HG03196 (cell line): ENCODE data around the gene OSCP1.

Source experiments
- ATAC-seq: cut with Tn5 transposase; IDR thresholded peaks from one replicate; pipeline ENCODE4 v1.9.1; 2021; ENCODE audit not compliant: unreplicated experiment

OSCP1 gene

DNA sequence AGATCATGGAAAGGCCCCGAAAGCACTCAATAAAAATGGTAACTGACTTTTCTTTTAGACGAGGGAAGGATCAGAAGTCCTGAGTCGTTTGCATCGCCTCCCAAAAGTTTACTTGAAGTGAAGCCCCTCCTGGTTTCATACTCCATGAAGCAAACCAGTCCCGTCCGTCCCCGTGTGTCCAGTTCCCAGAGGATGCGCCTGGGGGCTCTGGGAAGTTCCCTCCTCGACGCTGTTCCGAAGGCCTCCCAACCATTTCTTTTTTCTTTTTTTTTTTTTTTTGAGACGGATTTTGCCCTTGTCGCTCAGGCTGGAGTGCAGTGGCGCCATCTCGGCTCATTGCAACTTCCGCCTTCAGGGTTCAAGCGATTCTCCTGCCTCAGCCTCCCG, 661 bp upstream of the OSCP1 start:
- ATAC-seq, result no peak

DNA sequence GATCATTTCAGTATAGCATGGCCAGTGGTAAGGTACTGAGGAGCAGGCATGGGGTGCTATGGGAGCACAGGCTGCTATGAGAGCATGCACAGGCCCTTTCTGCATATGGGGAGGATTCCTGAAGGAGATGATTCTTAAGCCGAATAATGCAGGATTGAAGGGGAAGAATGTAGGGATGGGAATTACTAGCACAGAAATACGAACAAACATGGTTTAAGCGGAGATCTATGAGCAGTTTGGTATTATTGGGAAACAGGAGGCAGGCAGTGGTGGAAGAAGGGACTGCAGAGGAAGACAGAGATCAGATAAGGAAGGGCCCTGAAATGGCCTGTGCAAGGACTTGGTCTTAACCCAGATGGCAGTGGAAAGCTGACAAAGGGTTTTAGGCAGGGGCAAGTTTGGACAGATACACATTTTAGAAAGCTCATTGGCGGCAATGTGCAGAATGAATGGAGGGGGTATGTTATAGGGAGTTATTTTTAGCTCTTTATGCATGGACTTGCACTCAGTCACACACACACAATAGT, 1.7 kb downstream of the OSCP1 start:
- ATAC-seq, result no peak

DNA sequence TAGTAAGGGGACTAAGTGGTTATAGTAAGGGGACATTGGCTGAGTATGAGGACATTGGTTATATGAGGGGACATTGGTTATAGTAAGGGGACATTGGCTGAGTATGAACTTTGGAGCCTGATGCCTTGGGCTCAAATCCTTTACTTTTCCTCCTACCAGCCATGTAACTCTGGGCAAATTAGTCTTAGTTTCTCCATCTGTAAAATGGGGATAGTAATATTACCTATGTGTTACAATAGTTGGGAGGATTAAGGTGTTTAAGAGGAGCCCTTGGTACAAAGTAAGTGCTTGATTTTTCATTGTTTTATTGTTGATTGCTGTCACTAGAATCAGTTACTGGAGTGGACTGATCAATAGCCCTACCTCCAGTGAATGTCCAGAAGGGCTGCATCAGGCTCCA, 2.8 kb downstream of the OSCP1 start:
- no peak for ATAC-seq

DNA sequence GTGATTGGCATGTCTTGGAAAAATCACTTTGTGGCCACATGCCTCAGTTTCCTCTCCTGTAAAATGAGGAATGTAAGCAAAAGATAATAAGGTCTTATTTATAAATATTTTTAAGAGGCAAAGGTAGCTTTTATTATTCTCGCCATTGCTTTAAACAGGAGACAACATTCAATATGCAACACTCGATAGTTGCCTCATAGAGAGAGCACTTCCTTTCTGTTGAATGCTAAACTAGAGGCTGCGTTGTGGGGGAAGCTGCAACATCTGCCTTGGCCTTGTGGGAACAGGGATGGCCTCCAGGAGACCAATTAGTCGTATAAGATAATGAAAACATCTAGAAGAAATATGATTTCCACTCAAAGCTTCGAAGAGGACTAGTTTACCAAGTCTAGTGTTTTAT, 3.5 kb downstream of the OSCP1 start:
- no peak for ATAC-seq

DNA sequence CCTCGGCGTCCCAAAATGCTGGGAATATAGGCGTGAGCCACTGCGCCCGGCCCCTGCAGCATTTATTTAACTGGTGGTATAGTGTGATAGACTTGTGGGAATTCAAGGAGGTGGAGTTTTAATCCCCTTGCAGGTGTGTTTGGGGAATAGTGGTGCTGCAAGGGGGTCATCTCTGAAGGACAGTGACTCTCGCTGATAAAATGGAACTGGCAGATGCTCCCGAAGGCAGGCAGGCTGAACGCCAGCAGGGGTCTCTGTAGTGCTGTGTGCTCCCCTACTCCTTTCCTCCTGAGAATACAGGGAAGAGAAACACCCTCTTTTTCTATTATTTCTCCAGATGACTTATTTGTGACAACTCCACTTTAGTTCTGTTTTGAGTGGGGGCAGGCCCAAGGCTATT, 4.0 kb downstream of the OSCP1 start:
- ATAC-seq, result no peak

DNA sequence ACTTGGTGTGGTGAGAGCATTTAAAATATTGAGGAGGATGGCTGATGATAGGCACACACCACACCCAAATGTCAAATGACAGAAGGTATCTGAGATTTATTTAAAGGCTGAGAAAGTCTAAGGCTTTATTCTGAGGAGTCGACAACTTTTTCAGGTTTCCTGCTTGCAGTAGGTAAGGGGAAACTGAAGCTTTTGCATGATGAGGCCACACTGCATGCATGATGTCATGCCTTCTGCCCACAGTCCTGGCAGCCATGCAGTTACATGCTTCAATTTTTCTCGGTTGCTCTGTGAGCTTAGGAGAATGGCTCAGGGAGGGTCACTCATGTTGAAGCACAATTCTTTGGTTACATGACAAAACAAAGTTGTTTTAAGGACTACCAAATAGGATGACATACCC, 7.0 kb downstream of the OSCP1 start:
- no peak for ATAC-seq

DNA sequence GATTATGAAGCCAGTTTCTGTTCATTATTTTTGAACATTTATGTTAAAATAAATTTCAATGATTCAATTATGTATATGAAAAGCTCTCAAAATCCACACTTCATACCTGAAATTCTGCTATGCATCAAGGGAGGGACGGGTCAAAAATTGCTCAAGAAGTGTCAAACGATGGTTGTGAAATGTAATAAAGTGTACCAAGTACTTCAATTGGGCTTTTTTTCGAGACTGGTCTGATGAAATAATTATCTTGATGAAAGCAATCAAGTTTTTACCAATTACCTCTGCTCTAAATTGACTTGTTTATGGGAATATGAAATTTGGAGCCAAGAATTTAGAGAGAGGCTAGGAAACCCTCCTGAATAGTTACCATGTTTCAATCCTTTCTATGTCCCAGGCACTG, 7.9 kb downstream of the OSCP1 start:
- no peak for ATAC-seq

DNA sequence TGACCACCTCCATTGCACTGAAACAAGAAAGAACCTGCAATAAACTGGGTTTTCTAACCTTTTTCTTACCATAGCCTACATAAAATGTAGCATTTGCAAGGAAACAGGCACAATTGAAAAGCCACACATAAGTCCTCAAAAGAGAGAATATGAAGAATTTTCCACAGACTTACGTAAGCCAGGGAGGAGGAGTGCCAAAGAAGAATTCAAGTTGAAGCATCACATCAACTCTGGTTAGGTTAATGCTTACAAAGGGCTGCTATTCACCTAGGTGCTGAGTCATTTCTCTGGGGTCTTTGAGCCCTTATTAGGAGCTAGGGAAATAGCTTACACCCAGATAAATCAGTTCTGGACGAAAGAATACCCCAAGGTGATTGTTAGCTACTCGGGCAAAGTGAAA, 9.6 kb downstream of the OSCP1 start:
- ATAC-seq, result no peak

DNA sequence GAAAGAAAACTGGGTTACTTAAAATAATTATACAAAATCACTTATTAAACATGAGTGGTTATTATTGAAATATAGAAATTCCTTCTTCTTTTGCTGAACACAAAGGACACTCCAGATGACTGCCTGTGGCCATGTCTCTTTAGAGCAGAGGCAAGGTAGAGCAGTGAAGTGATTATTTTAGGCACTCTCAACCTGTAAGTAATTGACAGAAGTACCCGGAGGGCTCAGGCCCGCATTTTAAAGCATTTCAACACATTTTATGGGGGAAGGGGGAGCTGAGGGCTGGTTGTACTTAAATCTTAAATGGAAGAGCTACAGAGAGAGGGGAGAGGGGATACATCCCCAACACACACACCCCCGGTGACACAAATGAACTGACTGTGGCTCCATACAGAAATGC, 10.2 kb downstream of the OSCP1 start:
- ATAC-seq, result no peak

DNA sequence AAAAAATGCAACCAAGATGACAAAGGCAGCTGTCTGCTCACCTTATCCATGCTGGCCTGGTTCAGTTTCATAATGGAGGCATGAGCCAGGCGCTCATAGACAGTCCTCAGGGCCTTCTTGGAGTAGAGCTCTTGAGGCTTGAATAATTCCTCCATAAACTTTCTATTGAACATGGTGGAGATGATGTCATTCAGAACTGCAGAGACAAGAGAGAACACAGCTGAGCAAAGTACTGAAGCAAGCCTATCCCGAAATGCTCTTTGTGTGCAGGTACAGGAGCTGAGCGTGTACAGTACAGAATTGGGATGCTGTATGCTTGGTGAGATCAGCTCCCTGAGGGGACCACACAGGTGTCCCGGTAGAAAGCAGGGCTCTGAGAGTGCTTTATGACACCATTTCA, 11.5 kb downstream of the OSCP1 start:
- ATAC-seq, result no peak

DNA sequence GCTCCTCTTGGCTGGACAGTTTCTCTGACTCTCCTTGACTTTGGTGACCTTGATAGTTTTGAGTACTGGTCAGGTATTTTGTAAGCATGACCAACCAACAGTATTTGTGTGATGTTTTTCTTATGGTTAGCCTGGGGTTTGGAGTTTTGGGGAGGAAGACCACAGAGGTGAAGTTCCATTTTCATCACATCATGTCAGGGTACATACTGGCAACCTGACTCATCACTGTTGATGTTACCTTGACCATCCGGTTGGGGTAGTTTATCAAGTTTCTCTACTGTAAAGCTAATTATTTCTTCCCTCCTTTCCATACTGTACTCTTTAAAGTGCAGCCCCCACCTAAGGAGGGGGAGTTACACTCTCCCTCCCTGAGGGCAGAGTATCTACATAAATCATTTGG, 13.4 kb downstream of the OSCP1 start:
- no peak for ATAC-seq

DNA sequence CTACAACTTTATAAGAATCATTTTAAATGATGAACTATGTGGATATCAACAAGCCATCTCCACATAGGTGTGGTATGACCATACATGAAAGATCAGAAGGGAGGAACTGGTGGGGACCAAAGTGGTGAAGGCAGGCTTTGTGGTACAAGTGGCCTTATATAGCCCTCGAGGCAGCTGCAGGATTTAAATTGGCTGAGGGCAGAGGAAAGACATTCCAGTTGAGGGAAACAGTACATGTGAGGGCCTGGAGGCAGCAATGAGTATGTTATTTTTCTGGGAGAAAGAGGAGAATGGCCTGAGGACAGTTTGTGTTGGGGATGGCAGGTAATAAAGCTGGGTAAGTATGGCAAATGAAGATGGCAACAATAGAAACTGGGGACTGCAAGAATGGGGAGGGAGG, 17.1 kb downstream of the OSCP1 start:
- no peak for ATAC-seq

DNA sequence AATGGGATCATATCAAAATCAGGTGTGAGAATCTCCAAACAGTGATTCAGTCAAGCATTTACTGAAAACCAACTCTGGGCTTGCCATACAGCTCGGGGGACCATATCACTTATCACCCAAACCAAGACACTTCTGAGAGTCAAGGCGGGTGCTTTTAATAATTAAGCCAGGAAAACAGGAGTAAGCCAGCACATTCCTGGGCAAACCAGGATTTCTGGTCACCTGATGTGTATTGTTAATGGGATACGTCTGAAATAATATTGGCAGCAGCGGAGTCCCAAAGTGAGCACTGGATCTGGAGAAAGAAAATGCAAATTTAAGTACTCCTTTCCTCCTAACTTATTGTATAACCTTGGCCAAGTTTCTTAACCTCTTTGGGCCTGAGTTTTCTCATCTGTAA, 17.6 kb downstream of the OSCP1 start:
- no peak for ATAC-seq

DNA sequence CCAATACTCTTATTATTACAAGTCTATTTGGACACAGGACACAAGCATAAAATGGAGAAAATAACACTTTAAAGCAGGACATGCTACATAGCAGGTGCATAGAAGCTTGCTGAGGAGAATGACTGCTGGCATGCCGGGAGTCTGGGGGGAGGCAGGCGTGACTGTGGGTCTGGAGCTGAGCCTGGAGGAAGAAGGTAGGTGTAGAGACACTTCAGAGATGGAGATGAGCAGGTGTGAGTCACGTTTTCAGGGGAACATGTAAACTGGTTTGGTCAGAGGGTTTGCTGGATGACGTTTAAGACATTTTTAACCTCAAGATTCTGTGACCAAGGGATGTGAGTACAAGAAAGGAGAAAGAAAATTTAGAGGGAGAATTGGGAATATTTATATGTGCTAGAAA, 24.5 kb downstream of the OSCP1 start:
- no peak for ATAC-seq

DNA sequence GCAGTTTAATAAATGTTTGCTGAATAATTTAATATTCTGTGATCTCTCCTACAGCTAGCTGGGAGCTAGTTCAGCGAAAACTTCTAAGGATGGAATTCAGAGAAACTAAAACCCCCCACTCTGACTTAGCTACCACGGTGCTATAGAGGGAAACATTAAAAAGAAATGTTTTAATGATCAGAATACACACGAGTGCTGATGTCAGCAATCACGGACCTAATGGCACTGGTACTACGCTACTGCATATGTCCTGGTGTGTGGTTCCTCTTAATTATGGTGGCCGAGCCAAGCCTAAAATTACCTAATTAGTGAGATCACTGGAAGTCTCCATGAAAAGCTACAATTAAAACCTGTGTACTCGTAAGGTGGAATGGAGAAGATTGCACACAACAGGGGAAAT, 28.6 kb downstream of the OSCP1 start:
- ATAC-seq, result no peak

DNA sequence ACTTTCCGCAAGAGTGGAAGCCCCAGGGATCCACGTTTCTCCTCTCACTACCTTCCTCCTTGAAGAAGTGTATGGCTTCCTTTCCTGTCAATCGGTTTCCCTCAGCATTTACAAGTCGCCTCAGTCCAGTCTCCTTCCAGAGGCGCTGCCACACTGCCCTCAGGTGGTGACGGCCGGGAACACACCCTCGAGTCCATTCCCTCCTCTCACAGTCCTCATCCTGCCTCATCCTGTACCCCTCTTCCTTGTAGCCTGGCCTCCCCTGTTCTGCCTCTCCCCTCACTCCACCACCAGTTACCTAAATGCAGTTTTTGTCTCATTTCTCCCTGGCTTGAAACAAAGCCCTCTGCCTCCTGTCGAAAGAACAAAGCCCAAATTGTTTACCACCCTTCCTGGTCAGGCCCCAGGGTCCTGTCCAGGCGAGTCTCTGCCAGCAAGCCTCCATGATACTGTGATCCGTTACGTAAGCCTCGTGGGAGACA, 29.4 kb downstream of the OSCP1 start:
- ATAC-seq, result peak; percentile 83

DNA sequence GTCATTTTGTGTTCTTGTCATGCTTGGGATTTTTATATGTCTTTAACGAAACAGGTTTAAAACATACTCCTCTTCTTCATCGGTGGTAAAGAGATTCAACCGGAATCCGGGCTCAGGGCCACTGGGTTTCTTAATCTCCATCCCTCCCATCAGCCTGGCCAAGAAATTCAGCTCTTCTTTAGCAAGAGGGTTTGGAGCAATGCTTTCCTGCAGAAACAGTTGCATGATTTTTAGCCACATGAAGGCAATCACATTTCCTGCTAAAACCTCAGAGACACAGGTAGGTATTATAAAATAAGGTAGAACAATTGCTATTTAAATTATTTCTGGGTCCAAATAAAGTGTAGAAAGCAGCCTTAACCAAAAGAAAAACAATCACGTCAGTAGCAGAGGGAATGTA, 29.8 kb downstream of the OSCP1 start:
- no peak for ATAC-seq

DNA sequence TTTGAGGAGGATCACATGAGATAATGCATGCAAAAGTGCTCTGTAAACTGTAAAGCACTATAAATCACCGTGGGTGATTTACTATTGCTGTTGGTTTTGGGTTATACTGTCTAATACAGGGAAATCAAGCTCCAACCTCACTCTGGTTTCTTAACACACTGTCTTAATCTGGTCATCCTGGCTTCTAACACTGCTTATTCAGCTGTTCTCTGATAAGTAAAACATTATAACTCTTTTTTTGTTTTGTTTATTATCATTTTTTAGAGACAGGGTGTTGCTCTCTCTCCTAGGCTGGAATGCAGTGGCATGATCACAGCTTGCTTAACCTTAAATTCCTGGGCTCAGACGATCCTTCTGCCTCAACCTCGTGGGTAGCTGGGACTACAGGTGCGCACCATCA, 30.7 kb downstream of the OSCP1 start:
- ATAC-seq, result no peak

DNA sequence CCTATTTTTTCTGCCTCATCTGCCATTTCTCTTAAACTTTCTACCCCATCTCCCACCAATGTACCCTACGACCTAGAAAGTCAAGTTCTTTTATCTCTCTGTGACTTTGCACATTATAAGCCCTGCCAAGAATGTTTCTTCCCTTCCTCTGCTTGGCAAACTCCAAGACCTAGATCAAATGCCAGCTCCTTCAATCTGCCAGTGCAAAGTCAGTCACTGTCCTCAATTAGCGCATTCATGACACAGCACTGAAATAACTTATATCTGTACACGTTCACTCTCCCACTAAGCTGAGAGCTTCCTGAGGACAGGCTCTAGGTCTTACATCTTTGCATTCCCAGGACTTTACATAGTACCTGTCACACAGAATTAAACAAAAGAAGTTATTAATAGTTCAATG, 31.1 kb downstream of the OSCP1 start:
- ATAC-seq, result no peak

DNA sequence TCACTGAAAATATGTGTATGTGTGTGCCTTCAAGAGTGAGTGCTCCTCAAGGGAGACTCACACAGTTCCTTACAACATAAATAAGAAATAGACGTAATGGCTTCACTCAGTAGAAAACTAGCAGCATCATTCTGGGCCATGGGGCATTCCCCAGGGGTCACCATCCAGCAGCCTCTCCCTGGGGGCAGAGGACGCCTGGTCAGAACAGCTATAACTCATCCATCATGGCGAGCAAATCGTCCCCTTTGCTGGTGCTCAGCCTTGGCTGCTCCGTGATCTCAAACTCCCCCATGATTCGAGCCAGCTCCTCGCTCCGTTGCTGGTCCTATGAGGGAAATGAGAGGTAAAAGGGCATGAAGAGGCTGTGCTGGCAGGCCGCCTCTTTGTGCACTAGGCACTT, 32.3 kb downstream of the OSCP1 start:
- ATAC-seq, result no peak

DNA sequence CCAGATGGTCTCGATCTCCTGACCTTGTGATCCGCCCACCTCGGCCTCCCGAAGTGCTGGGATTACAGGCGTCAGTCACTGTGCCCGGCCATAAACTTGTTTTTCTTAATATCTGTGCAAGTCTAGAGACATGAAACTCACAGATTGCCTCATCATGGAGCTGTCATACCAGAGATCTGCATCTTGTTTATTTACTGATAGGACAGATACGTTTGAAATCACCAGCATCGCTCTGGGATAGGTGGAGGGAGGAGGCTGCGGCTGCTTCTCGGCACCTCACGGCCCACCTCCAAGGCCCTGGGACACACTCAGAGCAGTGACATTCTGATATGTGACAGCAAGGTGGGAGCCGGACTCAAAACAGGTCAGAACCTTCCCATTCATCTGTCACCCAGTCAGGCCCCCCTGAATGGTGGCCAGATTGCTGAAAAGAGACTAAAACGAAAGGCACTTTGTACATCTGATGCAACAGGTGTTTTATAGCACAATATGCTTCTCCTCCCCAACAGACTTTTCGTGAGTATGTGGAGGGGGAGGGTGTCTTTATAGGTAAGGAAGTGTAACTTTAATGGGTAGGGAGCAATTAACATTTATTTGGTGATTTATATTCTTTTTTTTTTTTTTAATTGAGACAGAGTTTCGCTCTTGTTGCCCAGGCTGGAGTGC, 34.5 kb downstream of the OSCP1 start:
- no peak for ATAC-seq

DNA sequence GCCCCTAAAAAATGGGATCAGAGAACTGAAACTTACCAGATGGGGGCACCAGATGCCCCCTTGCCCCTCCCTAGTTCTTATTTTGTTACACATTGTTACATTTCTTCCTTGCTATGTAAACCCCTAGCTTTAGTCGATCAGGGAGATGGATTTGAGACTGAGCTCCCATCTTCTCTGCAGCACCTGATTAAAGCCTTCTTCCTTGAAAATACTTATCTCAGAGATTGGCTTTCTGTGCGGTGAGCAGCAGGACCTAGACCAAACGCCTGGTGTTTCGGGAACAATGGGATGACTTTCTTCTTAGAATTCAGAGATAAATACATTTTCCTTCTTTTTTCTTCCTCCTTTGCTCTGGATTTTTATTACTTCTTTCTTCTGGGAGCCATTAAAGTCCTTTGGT, 35.9 kb downstream of the OSCP1 start:
- ATAC-seq, result no peak
